Stimulated activated CD4-positive, alpha-beta T cell treated with anti-CD3 and anti-CD28 coated beads, Interleukin-1b, Interleukin-23, amount 100 ng/mL, for 24 hours (primary cell): Measurements from ENCODE around the gene PLCH1.

Experiments
- DNase-seq, 4 experiments: peaks; one replicate each; pipeline ENCODE4 v3.0.0-alpha.2; 2020; ENCODE audit warnings: low read depth in 4 of 4, low spot score in 1 of 4

PLCH1 gene

GRCh38 chr3:155388417-155388816, 356.5 kb downstream of the PLCH1 start:
- DNase-seq = no peak

DNA sequence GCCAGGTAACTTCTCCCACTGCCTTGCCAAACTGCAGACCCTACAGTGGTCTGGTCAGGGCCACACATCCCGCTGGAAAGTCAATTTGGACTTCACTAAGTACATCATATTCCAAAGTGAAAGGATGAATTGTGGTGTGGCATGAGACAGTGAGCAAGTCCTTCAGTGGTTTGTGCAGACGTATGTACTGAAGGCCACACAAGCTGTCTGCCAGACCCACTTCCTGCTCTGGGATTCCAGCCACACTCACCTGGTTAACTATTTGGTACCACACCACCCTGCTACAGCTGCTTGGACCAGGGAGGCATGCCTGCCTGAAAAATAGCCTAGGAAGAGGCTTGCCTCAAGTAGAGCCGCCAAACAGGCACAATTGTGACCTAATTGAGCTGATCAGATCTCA, 357.3 kb downstream of the PLCH1 start:
- DNase-seq = no peak

DNA sequence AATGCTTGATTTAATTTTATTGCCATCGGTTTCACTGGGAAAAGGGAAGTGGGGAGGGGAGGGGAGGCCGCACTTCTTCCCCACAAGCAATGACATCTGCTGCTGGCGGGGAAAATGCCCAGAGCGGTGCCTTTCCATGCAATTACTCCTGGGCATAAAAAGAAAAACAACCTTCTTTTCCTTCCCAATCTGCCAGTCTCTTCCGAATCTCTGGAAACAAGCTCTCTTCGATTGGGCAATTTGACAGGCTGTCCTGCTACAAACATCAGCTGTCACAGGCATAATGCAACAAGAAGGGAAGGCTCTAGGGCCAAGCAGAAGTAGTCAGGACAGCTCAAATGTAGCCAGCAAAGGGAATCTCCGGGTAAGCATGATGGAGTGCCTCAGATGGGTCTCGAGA, 358.0 kb downstream of the PLCH1 start:
- no peak for DNase-seq

GRCh38 chr3:155385896-155386625, 358.8 kb downstream of the PLCH1 start:
- DNase-seq = no peak

- no peak for DNase-seq
Observed at GRCh38 chr3:155382396-155383042, 362.4 kb downstream of the PLCH1 start.

- no peak for DNase-seq
Observed at GRCh38 chr3:155377847-155378246, 367.0 kb downstream of the PLCH1 start.

GRCh38 chr3:155377071-155377470, 367.8 kb downstream of the PLCH1 start:
- no peak for DNase-seq

DNA sequence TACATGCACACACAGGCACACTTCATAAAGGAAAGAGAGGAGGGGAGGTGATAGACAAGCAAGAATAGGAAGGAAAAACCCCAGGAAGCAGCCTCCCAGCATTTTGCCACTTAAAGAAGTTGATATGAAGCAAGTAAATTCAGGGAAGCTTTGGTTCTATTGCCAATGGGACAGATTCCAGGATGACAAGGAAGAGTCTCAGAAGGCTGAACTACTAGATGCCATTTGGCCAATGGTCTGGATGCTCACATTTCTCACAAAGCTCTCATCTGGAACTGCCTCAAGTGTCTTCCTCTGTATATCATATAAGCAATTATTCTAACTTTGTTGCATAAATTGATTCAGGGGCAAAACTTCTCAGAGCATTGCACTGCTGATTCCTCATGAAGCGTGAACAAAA, 372.6 kb downstream of the PLCH1 start:
- DNase-seq = no peak

- DNase-seq = no peak
Observed at GRCh38 chr3:155370764-155371503, 373.9 kb downstream of the PLCH1 start.

GRCh38 chr3:155370198-155370597, 374.7 kb downstream of the PLCH1 start:
- DNase-seq = no peak

DNA sequence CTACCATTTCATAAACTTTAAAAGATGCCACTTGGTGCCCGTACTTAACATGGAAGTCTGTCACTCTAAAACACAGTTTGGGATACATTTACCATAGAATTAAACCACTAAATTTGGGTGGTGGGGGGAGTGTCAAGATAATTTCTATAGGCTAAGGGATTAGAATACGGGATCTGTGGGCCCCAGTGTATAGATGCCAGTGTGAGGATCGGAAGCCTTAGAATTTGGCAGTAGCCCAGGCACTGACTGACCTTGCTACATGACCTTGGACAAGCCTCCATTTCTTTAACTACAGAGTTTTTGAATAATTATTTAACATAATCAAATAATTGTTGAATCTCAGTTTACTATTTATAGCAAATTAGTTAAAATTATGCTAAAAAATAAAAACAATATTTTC, 375.1 kb downstream of the PLCH1 start:
- DNase-seq = no peak

DNA sequence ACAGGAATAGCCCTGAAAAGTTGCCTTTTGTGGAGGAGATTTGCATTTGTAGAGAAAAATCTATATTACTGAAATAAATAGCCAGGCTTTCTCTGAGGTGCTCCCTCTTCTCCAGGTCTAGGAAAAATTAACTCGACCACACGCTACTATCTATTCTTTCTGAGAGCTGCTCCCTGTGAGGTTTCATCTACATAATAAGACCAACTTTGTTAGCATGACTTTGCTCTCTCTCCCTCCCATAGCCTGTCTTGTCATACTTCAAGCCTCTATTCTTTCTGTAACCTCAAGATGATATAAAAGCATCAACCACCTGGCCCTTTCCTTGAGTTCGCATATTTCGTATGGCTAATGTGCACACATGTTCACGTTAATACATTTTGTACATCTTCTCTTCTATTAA, 375.6 kb downstream of the PLCH1 start:
- DNase-seq = no peak

GRCh38 chr3:155368786-155369185, 376.1 kb downstream of the PLCH1 start:
- DNase-seq = no peak

GRCh38 chr3:155367506-155367905, 377.4 kb downstream of the PLCH1 start:
- no peak for DNase-seq

GRCh38 chr3:155365178-155365783, 379.6 kb downstream of the PLCH1 start:
- no peak for DNase-seq

DNA sequence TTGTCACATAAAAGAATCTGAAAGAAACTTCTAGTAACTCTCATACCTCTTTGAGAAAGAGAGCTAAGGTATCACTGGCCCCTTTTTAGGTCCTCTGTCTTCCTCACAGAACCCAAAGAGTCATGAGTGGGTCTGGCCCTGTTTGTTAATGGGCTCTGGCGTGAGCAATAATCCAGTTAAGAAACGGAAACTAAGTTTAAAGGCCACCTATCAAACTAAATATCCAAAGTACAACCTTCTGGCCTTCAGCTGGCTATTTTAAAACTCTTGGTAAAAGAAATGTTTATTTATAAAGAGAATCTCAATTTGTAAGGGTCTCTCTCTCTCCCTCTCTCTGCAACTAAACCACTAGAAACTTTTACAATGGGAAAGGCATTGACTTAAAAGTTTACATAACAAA, 380.4 kb downstream of the PLCH1 start:
- no peak for DNase-seq

DNA sequence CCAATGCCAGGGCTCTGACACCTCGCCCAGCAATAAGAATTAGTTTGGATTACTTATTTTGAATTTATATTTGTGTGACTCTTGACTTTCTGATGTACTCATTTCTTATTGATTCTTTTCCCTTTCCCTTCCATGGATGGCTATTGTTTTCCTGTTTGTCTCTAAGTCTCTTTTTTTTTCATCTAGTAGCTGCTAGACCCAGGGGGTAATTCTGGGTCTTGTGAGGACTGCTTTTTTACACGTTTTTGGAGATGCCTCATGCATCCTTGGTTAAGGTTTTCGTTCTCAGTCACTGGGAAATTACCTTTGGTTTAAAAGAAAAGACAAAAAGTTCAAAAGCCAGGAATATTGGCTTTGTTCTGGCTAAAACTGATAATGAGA, 381.2 kb downstream of the PLCH1 start:
- no peak for DNase-seq

DNA sequence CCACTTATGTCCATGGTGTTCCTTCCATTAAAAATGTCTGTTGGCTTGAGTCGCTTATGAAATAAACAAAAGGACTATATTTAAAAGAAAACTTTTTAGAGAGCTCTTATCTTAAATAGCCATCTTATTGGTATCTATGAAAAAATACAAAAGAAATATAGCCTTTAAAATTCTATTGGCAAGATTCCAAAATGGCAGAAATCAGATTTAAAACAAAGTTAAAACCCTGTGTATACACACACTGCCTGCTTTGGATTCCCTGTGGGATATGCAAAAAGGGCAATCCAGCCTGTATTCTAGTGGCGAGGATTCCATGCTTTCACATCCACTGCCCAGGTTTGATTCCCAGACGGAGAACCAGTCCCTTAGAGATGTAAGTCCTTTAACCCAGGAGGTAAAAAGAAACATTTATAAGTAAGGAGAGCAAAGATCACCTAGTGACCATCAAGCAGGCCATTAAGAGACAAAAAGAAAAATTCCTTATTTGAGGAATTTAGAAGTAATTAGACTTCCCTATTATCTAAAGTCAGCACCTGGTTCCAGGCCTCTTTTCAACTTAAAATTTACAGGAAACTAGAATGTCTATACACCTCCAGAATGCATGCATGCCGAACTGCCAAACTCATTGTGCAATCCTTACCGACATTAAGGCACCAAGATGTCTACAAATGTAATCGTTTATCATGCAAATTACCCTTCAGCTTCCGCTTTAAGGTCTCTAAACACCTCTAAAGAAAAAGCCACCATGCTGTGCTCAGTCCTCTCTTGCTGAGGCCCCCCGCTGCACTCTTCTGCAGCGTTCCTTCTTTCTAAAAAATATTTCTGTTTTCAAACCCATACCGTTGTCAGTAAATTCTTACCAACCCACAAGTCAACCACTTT, 381.8 kb downstream of the PLCH1 start:
- no peak for DNase-seq

GRCh38 chr3:155360281-155360680, 384.6 kb downstream of the PLCH1 start:
- DNase-seq = no peak

DNA sequence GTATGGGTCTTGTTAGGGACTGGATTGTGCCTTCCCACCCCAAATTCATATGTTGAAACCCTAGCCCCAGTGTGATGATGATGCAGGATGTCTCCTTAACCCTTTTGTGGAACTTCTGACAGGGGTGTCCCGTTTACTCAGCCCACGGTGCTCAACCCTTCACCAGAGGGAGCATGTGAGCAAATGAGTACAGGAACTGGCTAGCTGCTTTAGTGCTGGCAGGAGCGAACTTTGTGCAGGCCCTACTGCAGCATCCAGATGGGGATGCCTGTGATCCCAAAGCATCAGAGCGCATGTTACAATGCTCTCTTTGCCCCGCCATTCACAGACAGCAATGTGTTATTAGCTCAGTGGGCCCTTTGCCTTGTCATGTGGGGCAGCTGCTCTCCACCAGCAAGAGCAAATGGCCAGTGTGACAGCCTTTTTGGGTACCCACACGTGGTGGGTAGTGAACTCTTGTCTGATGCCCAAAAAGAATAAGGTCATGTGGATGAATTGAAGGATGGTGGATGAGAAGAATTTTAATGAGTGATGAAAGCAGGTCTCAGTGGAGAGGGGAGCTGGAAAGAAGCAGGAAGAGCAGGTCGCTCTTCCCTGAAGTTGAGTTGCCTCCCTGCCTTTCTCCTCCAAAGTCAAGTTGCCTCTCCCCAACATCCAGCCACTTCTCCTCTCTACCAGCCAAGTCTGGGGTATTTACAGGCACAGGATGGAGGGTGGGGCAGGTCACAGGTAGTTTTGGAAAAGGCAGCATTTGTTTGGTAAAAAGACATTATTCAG, 388.1 kb downstream of the PLCH1 start:
- DNase-seq = no peak
